Activated CD8-positive, alpha-beta T cell treated with anti-CD3 and anti-CD28 coated beads, Interleukin-2, amount 10 ng/mL, durations not matched to agents 7 days and 5 days (primary cell): ENCODE measurements around the gene FANCE. TPM values are rescaled to one million over a fixed set of nuclear protein-coding genes. Genes with fewer than 3 reads are reported as not detected.
A peak's percentile ranks its signal among the peaks of the same experiment; 100 is the strongest.

Source experiments
- ATAC-seq: fragments of 150-1000 bp; cut with Tn5 transposase; one replicate; pipeline ENCODE4 v1.10.0; 2021; ENCODE audit warnings: moderate library complexity
- CTCF ChIA-PET: fragments of 350-600 bp; sonication (Branson Sonifier 250); formaldehyde crosslinking; loops from one replicate; lab custom pipeline; 2021; ENCODE audit warnings: antibody characterized with exemption; lab: Charles Lee
- POLR2A ChIA-PET: fragments of 350-600 bp; sonication (Branson Sonifier 250); formaldehyde crosslinking; loops from one replicate; lab custom pipeline; 2021; ENCODE audit warnings: antibody characterized with exemption; lab: Charles Lee
- DNase-seq: peaks from one replicate; pipeline ENCODE4 v3.0.0-alpha.2; 2020
- H3K27ac Mint-ChIP-seq: one replicate; pipeline ENCODE4 v1.8.0; 2021; ENCODE audit warnings: mild to moderate bottlenecking, mixed read lengths
- H3K27me3 Mint-ChIP-seq: one replicate; pipeline ENCODE4 v1.8.0; 2021; ENCODE audit warnings: low read depth, mixed read lengths
- H3K36me3 Mint-ChIP-seq: one replicate; pipeline ENCODE4 v1.8.0; 2021; ENCODE audit warnings: low read depth, mixed read lengths
- H3K4me1 Mint-ChIP-seq: one replicate; pipeline ENCODE4 v1.8.0; 2021; ENCODE audit warnings: low read depth, mixed read lengths
- H3K4me3 Mint-ChIP-seq: one replicate; pipeline ENCODE4 v1.8.0; 2021; ENCODE audit warnings: mild to moderate bottlenecking, mixed read lengths
- H3K9me3 Mint-ChIP-seq: one replicate; pipeline ENCODE4 v1.8.0; 2022; ENCODE audit warnings: mixed read lengths; ENCODE audit not compliant: insufficient read depth
- total RNA-seq, 2 experiments: library from RNA; stranded (reverse); gene quantifications; one replicate each; pipeline ENCODE4 v1.2.3, GENCODE V29; 2021

Gene FANCE
- total RNA-seq, 2 experiments from 2014 or later: 20.4 to 21.9 TPM

DNA sequence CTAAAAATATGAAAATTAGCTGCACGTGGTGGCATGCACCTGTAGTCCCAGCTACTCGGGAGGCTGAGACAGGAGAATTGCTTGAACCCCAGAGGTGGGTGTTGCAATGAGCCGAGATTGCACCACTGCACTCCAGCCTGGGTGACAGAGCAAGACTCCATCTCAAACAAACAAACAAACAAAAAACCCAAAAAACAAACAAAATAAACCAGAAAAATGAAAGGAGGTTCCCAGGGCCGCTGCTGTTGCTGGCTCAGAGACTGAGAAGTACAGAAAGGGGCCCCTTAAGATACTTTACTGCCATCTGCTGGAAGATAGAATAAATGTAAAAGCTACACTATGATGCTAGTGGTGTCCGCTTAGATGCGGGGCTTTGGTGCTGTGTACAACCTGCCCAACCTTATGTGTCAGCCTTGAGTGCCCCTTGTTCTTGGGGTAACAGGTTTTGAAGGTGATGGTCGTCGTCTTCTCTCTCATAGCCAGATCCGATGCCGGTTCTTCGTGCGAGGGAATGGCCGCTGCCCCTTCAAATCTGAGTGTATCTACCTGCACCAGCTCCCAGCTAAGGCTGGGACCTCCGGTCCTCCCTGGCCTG is 2.8 kb upstream of the FANCE start:
- peak; percentile 65 for ATAC-seq
- peaks cover 4% of the 10 kb centered on the region for H3K27me3 Mint-ChIP-seq
- H3K36me3 Mint-ChIP-seq: peaks cover 4% of the 10 kb centered on the region
- CTCF ChIA-PET: interaction anchor here (0.6 to 11.1 kb wide), 39 partner anchors 13 to 190 kb away, joined by 3 to 192 read pairs (median 6); partner anchors contain the start of genes DEF6, PPARD, RPL10A and ZNF76
- no peak overlapping the region for H3K27ac Mint-ChIP-seq
- no peaks in the 10 kb centered on the region for H3K9me3 Mint-ChIP-seq
- peak; percentile 61 for DNase-seq
- POLR2A ChIA-PET: interaction anchor here (0.6 to 1.3 kb wide), 5 partner anchors 30 to 722 kb away, joined by 3 to 11 read pairs (median 4); partner anchors contain the start of genes DEF6 and PPARD
- H3K4me1 Mint-ChIP-seq: peaks cover 60% of the 10 kb centered on the region
- H3K4me3 Mint-ChIP-seq: no peak overlapping the region

DNA sequence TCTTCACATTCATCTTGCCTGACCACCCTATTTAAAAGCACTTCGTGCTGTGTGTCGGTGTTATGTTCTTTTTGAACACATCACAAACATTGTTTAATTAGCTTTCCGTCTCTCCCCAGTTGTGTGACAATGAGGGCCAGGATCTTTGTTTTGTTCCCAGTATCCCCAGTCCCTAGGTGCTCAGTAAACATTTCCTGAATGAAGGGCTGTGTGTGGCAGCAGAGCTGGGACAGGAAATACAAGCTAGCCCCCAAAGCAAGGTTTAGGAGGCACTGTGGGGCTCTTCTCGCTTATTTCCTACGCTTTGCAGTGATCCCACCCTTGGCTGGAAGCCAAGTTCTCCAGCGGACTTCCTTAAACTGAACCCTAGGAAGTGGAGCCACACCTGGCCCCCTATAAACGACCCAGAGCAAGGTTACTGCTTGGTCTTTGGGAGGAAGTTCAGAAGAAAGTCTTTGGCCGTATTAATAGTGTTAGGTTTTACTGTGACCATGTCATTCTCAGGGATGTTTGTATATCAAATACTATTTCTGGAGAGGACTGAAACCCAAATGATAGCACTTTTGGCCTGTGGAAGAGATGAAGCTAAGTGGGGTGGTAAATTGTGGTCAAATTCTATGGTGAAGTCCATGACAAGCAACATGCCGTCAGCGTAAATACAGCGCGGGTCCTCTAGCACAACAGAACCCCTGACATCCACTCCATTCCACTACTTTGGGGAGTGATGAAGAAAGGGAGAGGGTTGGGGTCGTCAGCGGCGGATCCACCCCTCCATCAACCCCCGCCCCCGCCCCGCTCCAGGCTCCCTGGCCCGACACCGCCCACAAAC is 570 bp upstream of the FANCE start:
- ATAC-seq (no peak), DNase-seq (no peak)
- peaks cover 49% of the 10 kb centered on the region for H3K4me1 Mint-ChIP-seq
- peak overlapping the region; percentile 83 for H3K4me3 Mint-ChIP-seq
- ChIA-PET POLR2A (interaction anchor here (0.7 to 1.4 kb wide), 8 partner anchors 20 to 155 kb away, joined by 3 to 7 read pairs (median 3); partner anchors contain the start of genes DEF6 and PPARD), CTCF (interaction anchor here (0.8 to 11.1 kb wide), 20 partner anchors 15 to 284 kb away, joined by 3 to 192 read pairs (median 4); partner anchors contain the start of genes DEF6, PPARD and RPL10A)
- H3K9me3 Mint-ChIP-seq: no peaks in the 10 kb centered on the region
- peaks cover 22% of the 10 kb centered on the region for H3K36me3 Mint-ChIP-seq
- H3K27ac Mint-ChIP-seq: peak overlapping the region; percentile 75
- peaks cover 4% of the 10 kb centered on the region for H3K27me3 Mint-ChIP-seq

DNA sequence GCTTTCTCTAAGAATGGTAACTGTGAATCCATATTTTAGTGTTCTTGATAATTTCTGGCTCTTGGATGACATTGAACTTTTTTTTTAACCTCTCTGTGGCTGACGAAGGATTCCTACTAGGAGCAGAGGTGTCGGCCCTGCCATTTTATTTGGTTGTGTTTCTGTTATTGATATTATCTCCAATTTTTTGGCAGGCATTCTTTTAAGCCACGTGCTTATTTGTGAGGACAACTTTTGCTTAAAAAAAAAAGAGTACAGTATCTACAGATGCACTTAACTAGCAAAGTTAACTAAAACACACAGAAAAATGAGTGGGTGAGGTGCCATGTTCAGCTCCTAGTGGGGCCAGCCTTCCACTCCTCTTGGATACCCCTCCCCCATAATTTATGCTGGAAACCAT is 1.1 kb downstream of the FANCE start:
- Mint-ChIP-seq H3K4me3 (peak overlapping the region; percentile 74), H3K9me3 (no peaks in the 10 kb centered on the region), H3K27ac (no peak overlapping the region), H3K4me1 (peaks cover 51% of the 10 kb centered on the region), H3K27me3 (peaks cover 4% of the 10 kb centered on the region), H3K36me3 (peaks cover 26% of the 10 kb centered on the region)
- POLR2A ChIA-PET: interaction anchor here (1.1 to 1.8 kb wide), 3 partner anchors 15 to 156 kb away, joined by 4 to 7 read pairs (median 5); partner anchors contain the start of genes DEF6, PPARD and RPL10A
- DNase-seq (no peak), ATAC-seq (no peak)
- CTCF ChIA-PET: interaction anchor here (0.9 to 11.1 kb wide), 5 partner anchors 14 to 155 kb away, joined by 3 to 149 read pairs (median 8); partner anchors contain the start of genes DEF6 and RPL10A

DNA sequence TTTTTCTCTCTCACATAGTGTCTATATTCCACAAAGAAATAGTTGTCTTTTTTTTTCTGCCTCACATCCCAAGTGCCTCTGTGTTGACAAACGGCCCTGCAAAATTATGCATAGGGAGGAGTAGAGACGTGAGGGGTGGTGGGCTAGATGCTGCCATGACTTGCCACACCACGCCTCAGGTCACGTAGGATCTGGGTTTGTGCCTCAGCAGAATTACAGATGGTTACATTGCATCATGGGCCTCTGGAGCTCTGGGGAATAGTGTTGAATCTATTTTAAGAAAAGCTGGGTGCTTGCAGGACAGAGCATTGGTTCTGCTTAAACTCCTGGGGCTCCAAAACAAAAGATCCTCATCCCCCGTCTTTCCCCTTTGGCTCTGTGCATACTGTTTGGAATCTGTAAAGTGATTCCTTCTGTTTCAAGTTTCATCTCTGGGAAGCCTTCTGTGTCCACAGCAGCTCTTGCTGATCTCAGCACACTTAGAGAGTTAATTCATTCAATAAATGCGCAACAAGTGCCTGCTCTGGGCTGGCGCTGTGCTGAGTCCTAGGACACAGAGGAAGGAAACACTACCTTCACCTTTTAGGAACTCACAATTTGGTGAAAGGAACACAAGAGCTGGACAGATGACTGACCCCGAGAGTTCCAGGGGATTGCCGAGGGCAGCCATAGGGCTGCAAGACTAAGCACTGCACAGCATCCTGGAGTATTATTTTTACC is 2.4 kb downstream of the FANCE start:
- no peak for DNase-seq
- POLR2A ChIA-PET: interaction anchor here (1.8 kb wide), 1 partner anchor 14 kb away, joined by 5 read pairs; the partner anchor contains the start of gene RPL10A
- Mint-ChIP-seq H3K9me3 (no peaks in the 10 kb centered on the region), H3K4me1 (peaks cover 47% of the 10 kb centered on the region), H3K27ac (no peak overlapping the region), H3K4me3 (peak overlapping the region; percentile 74), H3K27me3 (peaks cover 4% of the 10 kb centered on the region), H3K36me3 (peaks cover 33% of the 10 kb centered on the region)
- CTCF ChIA-PET: interaction anchor here (0.8 to 11.1 kb wide), 4 partner anchors 12 to 156 kb away, joined by 3 to 149 read pairs (median 18); partner anchors contain the start of genes DEF6 and RPL10A
- ATAC-seq: no peak

DNA sequence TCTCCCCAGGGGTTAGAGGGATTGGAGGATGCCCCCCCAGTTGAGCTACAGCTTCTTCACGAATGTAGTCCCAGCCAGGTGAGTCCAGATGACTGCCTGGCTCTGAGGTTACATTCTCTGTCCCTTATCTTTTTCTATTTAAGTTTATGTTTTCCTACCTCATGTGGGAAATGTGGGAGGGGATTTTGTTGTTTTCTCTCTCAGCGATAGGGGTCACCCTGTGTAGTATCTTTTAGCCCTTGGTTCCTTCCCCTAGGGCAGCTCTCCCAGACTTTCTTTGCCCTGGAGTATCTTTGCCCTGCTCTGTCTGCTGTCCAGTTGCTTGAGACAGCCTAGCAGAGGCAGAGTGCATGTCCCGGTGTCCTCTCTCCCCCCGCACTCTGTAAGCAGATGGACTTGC is 5.8 kb downstream of the FANCE start:
- ATAC-seq: no peak
- no peaks in the 10 kb centered on the region for H3K27me3 Mint-ChIP-seq
- POLR2A ChIA-PET: interaction anchor here (0.6 kb wide), 1 partner anchor 132 kb away, joined by 3 read pairs; no protein-coding TSS in a partner anchor
- peaks cover 45% of the 10 kb centered on the region for H3K36me3 Mint-ChIP-seq
- peaks cover 24% of the 10 kb centered on the region for H3K4me1 Mint-ChIP-seq
- no peaks in the 10 kb centered on the region for H3K9me3 Mint-ChIP-seq
- no peak for DNase-seq
- CTCF ChIA-PET: interaction anchor here (0.7 to 1.4 kb wide), 4 partner anchors 10 to 164 kb away, joined by 4 to 6 read pairs (median 4); partner anchors contain the start of genes PPARD and RPL10A
- H3K4me3 Mint-ChIP-seq: no peak overlapping the region
- no peak overlapping the region for H3K27ac Mint-ChIP-seq

DNA sequence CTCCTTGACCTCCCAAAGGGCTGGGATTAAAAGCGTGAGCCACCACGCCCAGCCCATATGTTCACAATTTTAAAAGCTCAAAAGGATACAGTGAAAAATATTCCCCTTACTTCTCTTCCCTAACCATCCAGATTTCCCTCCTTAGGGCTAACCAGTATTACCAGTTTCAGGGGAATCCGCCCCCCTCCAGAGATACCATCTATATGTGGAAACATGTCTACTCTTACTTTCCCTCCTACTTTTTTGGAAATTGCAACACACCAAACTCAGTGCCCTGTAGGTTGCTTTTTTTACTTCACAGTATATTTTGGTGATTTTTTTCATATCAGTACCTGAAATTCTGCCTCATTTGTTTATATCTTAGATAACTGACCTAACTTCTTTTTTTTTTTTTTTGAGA is 9.1 kb downstream of the FANCE start:
- H3K4me1 Mint-ChIP-seq: peaks cover 3% of the 10 kb centered on the region
- no peak for DNase-seq
- no peaks in the 10 kb centered on the region for H3K9me3 Mint-ChIP-seq
- POLR2A ChIA-PET: no interaction called here
- H3K36me3 Mint-ChIP-seq: peaks cover 45% of the 10 kb centered on the region
- no peak for ATAC-seq
- H3K27ac Mint-ChIP-seq: no peak overlapping the region
- H3K27me3 Mint-ChIP-seq: no peaks in the 10 kb centered on the region
- no peak overlapping the region for H3K4me3 Mint-ChIP-seq
- CTCF ChIA-PET: no interaction called here

DNA sequence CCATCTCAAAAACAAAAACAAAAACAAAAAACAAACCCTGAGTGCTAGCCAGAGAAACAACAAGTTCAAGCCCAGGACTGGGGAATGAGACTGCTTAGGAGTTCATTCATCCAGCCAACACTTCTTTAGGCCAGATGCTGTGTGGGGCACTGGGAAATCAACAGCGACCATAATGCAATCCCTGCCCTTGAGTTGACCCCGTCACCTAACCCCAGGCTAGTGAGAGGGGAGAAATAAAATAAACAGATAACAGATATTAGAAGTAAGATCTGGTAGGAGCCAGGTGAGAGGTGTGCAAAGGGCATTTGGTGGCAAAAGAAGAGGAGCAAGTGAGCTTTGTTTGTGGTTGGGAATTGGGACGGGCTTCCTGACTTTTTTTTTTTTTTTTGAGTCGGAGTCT is 11.2 kb downstream of the FANCE start:
- ATAC-seq (no peak), DNase-seq (no peak)
- no peak overlapping the region for H3K4me3 Mint-ChIP-seq
- peaks cover 8% of the 10 kb centered on the region for H3K4me1 Mint-ChIP-seq
- no peak overlapping the region for H3K27ac Mint-ChIP-seq
- ChIA-PET POLR2A (interaction anchor here (1.0 kb wide), 1 partner anchor 8 kb away, joined by 3 read pairs; no protein-coding TSS in a partner anchor), CTCF (no interaction called here)
- H3K9me3 Mint-ChIP-seq: no peaks in the 10 kb centered on the region
- H3K36me3 Mint-ChIP-seq: peaks cover 55% of the 10 kb centered on the region
- no peaks in the 10 kb centered on the region for H3K27me3 Mint-ChIP-seq

DNA sequence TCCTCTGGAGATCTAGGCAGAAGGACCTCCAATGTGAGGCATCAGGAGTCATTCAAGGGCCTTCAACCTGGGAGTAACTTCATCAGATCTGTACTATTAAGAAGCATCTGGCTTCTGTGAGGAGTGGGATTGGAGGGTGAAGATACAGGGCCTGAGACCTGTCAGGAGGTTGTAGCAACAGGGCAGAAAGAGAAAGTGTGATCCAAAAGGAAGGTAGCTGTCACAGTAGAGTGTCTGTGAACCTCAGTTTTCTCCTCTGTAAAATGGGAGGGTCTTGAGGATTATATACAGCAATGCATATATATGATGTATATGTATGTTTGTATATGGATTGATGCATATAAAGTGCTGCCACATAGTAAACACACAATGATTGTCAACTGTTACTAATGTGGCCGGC is 13.5 kb downstream of the FANCE start:
- Mint-ChIP-seq H3K36me3 (peaks cover 66% of the 10 kb centered on the region), H3K27ac (no peak overlapping the region), H3K27me3 (no peaks in the 10 kb centered on the region), H3K4me1 (peaks cover 19% of the 10 kb centered on the region), H3K4me3 (no peak overlapping the region), H3K9me3 (no peaks in the 10 kb centered on the region)
- ChIA-PET POLR2A (no interaction called here), CTCF (interaction anchor here (0.6 to 4.1 kb wide), 13 partner anchors 12 to 271 kb away, joined by 3 to 30 read pairs (median 4); partner anchors contain the start of genes ARMC12, FANCE and PPARD)
- DNase-seq: no peak
- ATAC-seq: no peak

DNA sequence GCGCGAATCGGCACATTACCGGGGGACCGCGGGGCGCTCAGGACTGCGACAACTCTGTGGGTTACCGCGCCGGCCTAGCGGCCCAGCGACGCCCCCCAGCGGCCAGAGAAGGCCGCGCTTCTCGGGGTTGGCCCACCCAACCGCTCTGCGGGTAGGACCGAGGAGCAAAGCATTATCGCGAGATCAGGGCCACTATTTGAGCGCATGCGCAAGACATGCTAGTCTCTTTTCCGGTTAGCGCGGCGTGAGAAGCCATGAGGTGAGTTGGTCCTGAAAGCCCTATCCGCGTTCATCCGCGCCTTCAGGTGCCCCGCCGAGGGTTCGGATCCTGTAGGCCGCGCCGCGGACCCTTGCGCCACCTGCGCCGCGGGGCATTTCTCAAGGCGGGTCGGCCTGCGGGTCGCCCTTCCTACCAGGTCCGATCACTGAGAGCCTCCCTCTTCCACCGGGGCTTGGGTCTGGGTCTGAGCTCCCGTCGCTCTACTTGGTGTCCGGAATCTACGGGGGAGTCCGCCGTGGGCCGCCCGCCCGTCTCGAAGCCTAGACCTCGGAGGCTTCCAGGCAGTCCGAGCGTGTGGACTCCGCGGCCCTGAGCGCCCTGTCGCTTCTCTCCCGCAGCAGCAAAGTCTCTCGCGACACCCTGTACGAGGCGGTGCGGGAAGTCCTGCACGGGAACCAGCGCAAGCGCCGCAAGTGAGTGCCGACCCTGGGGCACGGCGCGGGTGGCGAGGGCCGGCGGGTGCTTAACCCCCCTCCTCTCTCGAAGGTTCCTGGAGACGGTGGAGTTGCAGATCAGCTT is 16.2 kb downstream of the FANCE start, which contains the start of gene RPL10A:
RPL10A (plus strand) TSS at position 221 of the 799 bp plus-strand sequence; CDS start at position 255, 34 bp downstream.
- Mint-ChIP-seq H3K9me3 (no peaks in the 10 kb centered on the region), H3K27me3 (no peaks in the 10 kb centered on the region), H3K36me3 (peaks cover 82% of the 10 kb centered on the region), H3K4me1 (peaks cover 39% of the 10 kb centered on the region), H3K4me3 (peak within 1 kb of the TSS; percentile 83), H3K27ac (peak within 1 kb of the TSS; percentile 99)
- ChIA-PET POLR2A (interaction anchor here (0.7 to 3.0 kb wide), 11 partner anchors 8 to 204 kb away, joined by 3 to 18 read pairs (median 5); partner anchors contain the start of genes DEF6, PPARD and TEAD3), CTCF (interaction anchor here (1.0 to 4.3 kb wide), 24 partner anchors 9 to 269 kb away, joined by 3 to 45 read pairs (median 6); partner anchors contain the start of genes ARMC12, DEF6, FANCE and PPARD)
- ATAC-seq: peak; percentile 89
- DNase-seq: peak; percentile 98
